Measurements from ENCODE around the gene PVALEF. TPM values are rescaled to one million over a fixed set of nuclear protein-coding genes. Genes with fewer than 3 reads are reported as not detected.
"Not testable (repeated sequence)": the region's sequence is repeated elsewhere in the genome, so short reads cannot be mapped to it uniquely, and the experiment has no call there.

PVALEF gene
- total RNA-seq, 2 donors from 2014 or later, result not detected

- ATAC-seq, result no peak
- Mint-ChIP-seq H3K9me3 (peaks cover 18 to 19% of the 10 kb centered on the region in 2 donors), H3K27ac (no peak overlapping the region), H3K36me3 (peaks cover 0 to 12% of the 10 kb centered on the region in 2 donors)
- no peak for DNase-seq (ENCODE audit: low spot score in 2 of 2)
These were observed 28.1 kb upstream of the PVALEF start for GRCh38 chr17:81137248-81137647.

- Mint-ChIP-seq H3K9me3 (peaks cover 18 to 19% of the 10 kb centered on the region in 2 donors), H3K27ac (no peak overlapping the region), H3K36me3 (peaks cover 0 to 12% of the 10 kb centered on the region in 2 donors)
- DNase-seq (ENCODE audit: low spot score in 2 of 2), result no peak
- ATAC-seq, result no peak
These were observed 27.2 kb upstream of the PVALEF start for GRCh38 chr17:81138083-81138482.

- H3K27ac Mint-ChIP-seq, result no peak overlapping the region
- no peak for ATAC-seq
- no peak for DNase-seq (ENCODE audit: low spot score in 2 of 2)
- H3K36me3 Mint-ChIP-seq, result peaks cover 0 to 12% of the 10 kb centered on the region in 2 donors
- H3K9me3 Mint-ChIP-seq, result peaks cover 18 to 19% of the 10 kb centered on the region in 2 donors
These were observed 26.8 kb upstream of the PVALEF start for GRCh38 chr17:81138500-81138899.

GRCh38 chr17:81139428-81139827 lies 25.9 kb upstream of the PVALEF start:
- Mint-ChIP-seq H3K27ac (no peak overlapping the region), H3K36me3 (peaks cover 0 to 12% of the 10 kb centered on the region in 2 donors), H3K9me3 (peaks cover 18 to 19% of the 10 kb centered on the region in 2 donors)
- DNase-seq (ENCODE audit: low spot score in 2 of 2), result no peak
- no peak for ATAC-seq

- Mint-ChIP-seq H3K36me3 (peaks cover 0 to 12% of the 10 kb centered on the region in 2 donors), H3K9me3 (peaks cover 18 to 19% of the 10 kb centered on the region in 2 donors), H3K27ac (no peak overlapping the region)
- no peak for ATAC-seq
- no peak for DNase-seq (ENCODE audit: low spot score in 2 of 2)
These were observed 25.3 kb upstream of the PVALEF start for GRCh38 chr17:81140018-81140417.

GRCh38 chr17:81140695-81141094 lies 24.6 kb upstream of the PVALEF start:
- H3K27ac Mint-ChIP-seq, result no peak overlapping the region
- no peak for ATAC-seq
- H3K36me3 Mint-ChIP-seq, result peaks cover 0 to 12% of the 10 kb centered on the region in 2 donors
- peaks cover 18 to 19% of the 10 kb centered on the region in 2 donors for H3K9me3 Mint-ChIP-seq
- DNase-seq (ENCODE audit: low spot score in 2 of 2), result no peak

- H3K36me3 Mint-ChIP-seq, result peaks cover 0 to 12% of the 10 kb centered on the region in 2 donors
- peaks cover 16% of the 10 kb centered on the region in 2 donors for H3K9me3 Mint-ChIP-seq
These were observed 22.8 kb upstream of the PVALEF start for GRCh38 chr17:81142301-81143199.

GRCh38 chr17:81143200-81143527 lies 22.1 kb upstream of the PVALEF start:
- Mint-ChIP-seq H3K36me3 (peaks cover 0 to 10% of the 10 kb centered on the region in 2 donors), H3K27ac (no peak overlapping the region), H3K9me3 (peaks cover 10% of the 10 kb centered on the region in 2 donors)
- ATAC-seq (peak in 1 of 2 donors; percentile 31), DNase-seq (ENCODE audit: low spot score in 2 of 2) (no peak)

More at GRCh38 chr17:81142301-81143199, 22.8 kb upstream of the PVALEF start:
- ATAC-seq, result peak; percentile 85 to 91
- peak in 1 of 2 donors; percentile 66 for DNase-seq (ENCODE audit: low spot score in 2 of 2)
- H3K27ac Mint-ChIP-seq, result no peak overlapping the region

GRCh38 chr17:81143717-81144422 lies 21.4 kb upstream of the PVALEF start:
- Mint-ChIP-seq H3K9me3 (peaks cover 3% of the 10 kb centered on the region in 2 donors), H3K27ac (no peak overlapping the region), H3K36me3 (peaks cover 0 to 3% of the 10 kb centered on the region in 2 donors)
- ATAC-seq (no peak), DNase-seq (ENCODE audit: low spot score in 2 of 2) (no peak)

- DNase-seq (ENCODE audit: low spot score in 2 of 2) (no peak), ATAC-seq (no peak)
- Mint-ChIP-seq H3K9me3 (no peaks in the 10 kb centered on the region), H3K36me3 (no peaks in the 10 kb centered on the region), H3K27ac (no peak overlapping the region)
These were observed 20.9 kb upstream of the PVALEF start for GRCh38 chr17:81144423-81144781.

GRCh38 chr17:81146208-81146607 lies 19.1 kb upstream of the PVALEF start:
- not testable (repeated sequence) for H3K36me3 Mint-ChIP-seq; H3K27ac Mint-ChIP-seq; DNase-seq (ENCODE audit: low spot score in 2 of 2); H3K9me3 Mint-ChIP-seq; ATAC-seq

GRCh38 chr17:81147701-81148100 lies 17.6 kb upstream of the PVALEF start:
- Mint-ChIP-seq H3K27ac (no peak overlapping the region), H3K36me3 (no peaks in the 10 kb centered on the region), H3K9me3 (no peaks in the 10 kb centered on the region)
- DNase-seq (ENCODE audit: low spot score in 2 of 2) (no peak), ATAC-seq (no peak)

- no peaks in the 10 kb centered on the region for H3K9me3 Mint-ChIP-seq
- no peak for DNase-seq (ENCODE audit: low spot score in 2 of 2)
- H3K36me3 Mint-ChIP-seq, result no peaks in the 10 kb centered on the region
- H3K27ac Mint-ChIP-seq, result no peak overlapping the region
- ATAC-seq, result no peak
These were observed 16.7 kb upstream of the PVALEF start for GRCh38 chr17:81148571-81148970.

GRCh38 chr17:81148986-81149533 lies 16.2 kb upstream of the PVALEF start:
- DNase-seq (ENCODE audit: low spot score in 2 of 2) (no peak), ATAC-seq (no peak)
- no peaks in the 10 kb centered on the region for H3K9me3 Mint-ChIP-seq
- H3K36me3 Mint-ChIP-seq, result no peaks in the 10 kb centered on the region
- H3K27ac Mint-ChIP-seq, result no peak overlapping the region

GRCh38 chr17:81150377-81151077 lies 14.8 kb upstream of the PVALEF start:
- no peaks in the 10 kb centered on the region for H3K36me3 Mint-ChIP-seq
- no peak for DNase-seq (ENCODE audit: low spot score in 2 of 2)
- ATAC-seq, result no peak
- H3K9me3 Mint-ChIP-seq, result no peaks in the 10 kb centered on the region
- H3K27ac Mint-ChIP-seq, result no peak overlapping the region

- H3K9me3 Mint-ChIP-seq, result no peaks in the 10 kb centered on the region
- DNase-seq (ENCODE audit: low spot score in 2 of 2) (no peak), ATAC-seq (no peak)
- H3K27ac Mint-ChIP-seq, result no peak overlapping the region
- no peaks in the 10 kb centered on the region for H3K36me3 Mint-ChIP-seq
These were observed 14.0 kb upstream of the PVALEF start for GRCh38 chr17:81151278-81151677.

Data from activated naive CD4-positive, alpha-beta T cell treated with anti-CD3 and anti-CD28 coated beads, Interleukin-2, amount 50 U/mL, for 72 hours (primary cell).